ENCODE measurements around the gene RXRG.
"Not testable (repeated sequence)": the region's sequence is repeated elsewhere in the genome, so short reads cannot be mapped to it uniquely, and the experiment has no call there.

Gene RXRG

GRCh38 chr1:165467706-165468105 lies 22.8 kb upstream of the RXRG start:
- H3K27ac ChIP-seq, result no peak overlapping the region
- TF ChIP-seq CTCF (conservative IDR thresholded peaks at IDR 0.05) (no peak), ZFX (IDR thresholded peaks at IDR 0.05) (no peak)

GRCh38 chr1:165463978-165464377 lies 19.1 kb upstream of the RXRG start:
- TF ChIP-seq CTCF (conservative IDR thresholded peaks at IDR 0.05) (no peak), ZFX (IDR thresholded peaks at IDR 0.05) (no peak)
- H3K27ac ChIP-seq, result no peak overlapping the region

GRCh38 chr1:165459683-165460082 lies 14.8 kb upstream of the RXRG start:
- not testable (repeated sequence) for H3K27ac ChIP-seq

DNA sequence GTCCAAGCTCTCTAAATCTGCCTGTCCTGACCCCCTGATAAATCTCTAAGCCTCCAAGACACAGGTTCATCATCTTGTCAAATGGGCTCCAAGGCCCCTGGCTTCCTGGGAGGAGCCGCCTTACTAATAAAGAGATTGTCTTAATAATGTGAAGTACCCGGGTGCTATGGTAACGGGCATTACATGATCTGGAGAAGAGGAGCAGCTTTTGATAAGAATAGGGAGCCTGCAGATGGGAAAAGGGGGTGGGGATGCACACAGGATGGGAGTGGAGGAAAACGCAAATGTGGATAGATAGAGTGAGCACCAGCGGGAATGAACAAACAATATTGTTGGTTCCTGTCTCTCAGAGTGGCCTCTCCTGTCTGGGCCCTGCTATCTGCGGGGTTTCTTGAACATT lies 11.9 kb upstream of the RXRG start:
- no peak overlapping the region for H3K27ac ChIP-seq
- TF ChIP-seq CTCF (conservative IDR thresholded peaks at IDR 0.05) (no peak), ZFX (IDR thresholded peaks at IDR 0.05) (no peak)

GRCh38 chr1:165456114-165456513 lies 11.2 kb upstream of the RXRG start:
- TF ChIP-seq CTCF (conservative IDR thresholded peaks at IDR 0.05), result no peak
- TF ChIP-seq ZFX (IDR thresholded peaks at IDR 0.05), result no peak
- no peak overlapping the region for H3K27ac ChIP-seq

- TF ChIP-seq ZFX (IDR thresholded peaks at IDR 0.05) (no peak), CTCF (conservative IDR thresholded peaks at IDR 0.05) (no peak)
- no peak overlapping the region for H3K27ac ChIP-seq
Measured at GRCh38 chr1:165455111-165455510, 10.2 kb upstream of the RXRG start.

- TF ChIP-seq ZFX (IDR thresholded peaks at IDR 0.05) (no peak), CTCF (conservative IDR thresholded peaks at IDR 0.05) (no peak)
- no peak overlapping the region for H3K27ac ChIP-seq
Measured at GRCh38 chr1:165454091-165454610, 9.2 kb upstream of the RXRG start.

DNA sequence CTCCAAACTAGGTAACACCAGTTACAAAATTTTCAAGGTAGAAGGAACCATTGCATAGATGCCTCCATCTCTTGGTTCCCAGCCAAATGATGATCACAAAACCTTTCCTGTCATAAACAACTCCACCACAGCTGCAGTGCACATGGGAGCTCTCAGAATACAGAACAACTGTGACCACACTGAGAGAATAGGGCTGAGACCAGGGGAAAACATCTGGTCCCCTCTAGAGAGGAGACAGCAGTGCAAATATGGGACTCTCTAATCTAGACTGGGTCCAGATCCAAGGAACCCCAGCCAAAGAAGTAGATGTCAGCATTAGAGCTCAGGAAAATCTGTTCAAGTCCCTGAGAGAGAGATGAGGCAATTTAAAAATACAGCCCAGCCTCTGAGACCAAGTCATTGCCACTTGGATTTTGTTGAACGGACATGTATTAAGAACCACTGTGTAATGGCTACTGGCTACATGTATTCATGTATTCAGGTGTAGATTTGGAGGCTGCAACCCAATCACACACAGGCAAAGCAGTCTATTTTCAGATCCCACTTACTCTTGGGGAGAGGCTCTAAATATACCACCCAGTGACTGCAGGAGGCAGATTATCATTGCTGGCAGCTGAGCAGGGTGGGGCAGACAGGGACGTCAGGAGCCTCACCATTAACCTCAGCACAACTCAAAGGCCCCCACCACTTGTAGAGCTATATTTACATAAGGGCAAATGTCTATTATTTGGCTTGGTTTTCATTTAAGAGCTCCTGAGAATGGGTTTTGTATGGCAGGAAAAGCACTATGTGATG lies 7.6 kb upstream of the RXRG start:
- H3K27ac ChIP-seq, result no peak overlapping the region

More for the DNA sequence above, 7.6 kb upstream of the RXRG start:
- no peak for TF ChIP-seq CTCF (conservative IDR thresholded peaks at IDR 0.05)
- no peak for TF ChIP-seq ZFX (IDR thresholded peaks at IDR 0.05)

Measured in C4-2B (cell line).